GM21381 (cell line): ENCODE data around the gene C10orf71.

Source experiments
- ATAC-seq: cut with Tn5 transposase; IDR thresholded peaks from one replicate; pipeline ENCODE4 v1.9.1; 2021; ENCODE audit warnings: mild to moderate bottlenecking, moderate library complexity; ENCODE audit not compliant: unreplicated experiment

C10orf71 gene

DNA sequence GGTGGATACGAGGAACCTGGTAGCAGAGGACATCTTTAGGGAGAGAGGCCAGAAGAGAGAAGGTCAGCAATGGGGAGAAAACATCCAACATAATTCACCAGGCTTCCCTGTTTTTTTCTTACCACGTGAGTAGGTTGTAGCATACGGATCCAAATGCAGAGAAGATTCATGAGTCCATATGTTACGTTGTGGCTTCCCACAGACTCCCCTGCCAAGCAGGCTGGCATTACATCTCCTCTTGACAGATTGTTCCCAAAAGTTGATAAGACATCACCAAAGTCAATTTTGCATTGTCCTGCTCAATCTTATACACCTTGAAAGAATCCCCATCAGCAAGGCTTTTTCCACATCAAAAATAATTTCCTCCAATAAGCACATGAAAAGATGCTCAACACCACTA, 57.2 kb downstream of the C10orf71 start:
- ATAC-seq = no peak

DNA sequence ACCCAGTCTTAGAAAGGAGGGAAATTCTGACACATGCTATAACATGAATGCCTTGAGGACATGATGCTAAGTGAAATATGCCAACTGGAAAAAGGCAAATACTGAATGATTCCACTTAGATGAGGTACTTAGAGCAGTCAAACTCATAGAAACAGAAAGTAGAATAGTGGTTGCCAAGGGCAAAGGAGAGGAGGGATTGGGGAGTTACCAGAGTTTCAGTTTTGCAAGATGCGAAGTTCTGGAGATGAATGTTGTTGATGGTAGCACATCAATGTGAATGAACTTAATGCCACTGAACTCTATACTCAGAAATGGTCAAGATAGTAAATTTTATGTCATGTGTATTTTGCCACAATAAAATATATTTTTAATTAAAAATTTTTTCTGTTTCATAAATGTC, 58.0 kb downstream of the C10orf71 start:
- no peak for ATAC-seq

DNA sequence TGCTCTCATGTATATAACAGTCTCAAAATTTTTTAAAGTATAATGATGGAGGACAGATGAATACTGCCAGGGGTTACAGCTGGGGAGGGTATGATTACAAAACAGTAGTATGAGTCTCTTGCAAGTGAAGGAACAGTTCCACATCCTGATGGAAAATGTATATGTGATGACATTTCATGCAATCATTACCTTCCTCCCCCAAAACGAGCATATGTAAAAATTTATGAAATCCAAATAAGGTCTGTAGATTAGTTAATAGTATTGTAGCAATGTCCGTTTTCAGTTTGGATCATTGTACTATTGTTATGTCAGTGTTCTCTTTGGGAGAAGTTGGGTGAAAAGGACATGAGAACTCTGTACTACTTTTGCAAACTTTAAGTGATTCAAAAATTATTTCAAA, 58.9 kb downstream of the C10orf71 start:
- no peak for ATAC-seq

GRCh38 chr10:49359349-49360270, 60.6 kb downstream of the C10orf71 start:
- ATAC-seq = no peak

DNA sequence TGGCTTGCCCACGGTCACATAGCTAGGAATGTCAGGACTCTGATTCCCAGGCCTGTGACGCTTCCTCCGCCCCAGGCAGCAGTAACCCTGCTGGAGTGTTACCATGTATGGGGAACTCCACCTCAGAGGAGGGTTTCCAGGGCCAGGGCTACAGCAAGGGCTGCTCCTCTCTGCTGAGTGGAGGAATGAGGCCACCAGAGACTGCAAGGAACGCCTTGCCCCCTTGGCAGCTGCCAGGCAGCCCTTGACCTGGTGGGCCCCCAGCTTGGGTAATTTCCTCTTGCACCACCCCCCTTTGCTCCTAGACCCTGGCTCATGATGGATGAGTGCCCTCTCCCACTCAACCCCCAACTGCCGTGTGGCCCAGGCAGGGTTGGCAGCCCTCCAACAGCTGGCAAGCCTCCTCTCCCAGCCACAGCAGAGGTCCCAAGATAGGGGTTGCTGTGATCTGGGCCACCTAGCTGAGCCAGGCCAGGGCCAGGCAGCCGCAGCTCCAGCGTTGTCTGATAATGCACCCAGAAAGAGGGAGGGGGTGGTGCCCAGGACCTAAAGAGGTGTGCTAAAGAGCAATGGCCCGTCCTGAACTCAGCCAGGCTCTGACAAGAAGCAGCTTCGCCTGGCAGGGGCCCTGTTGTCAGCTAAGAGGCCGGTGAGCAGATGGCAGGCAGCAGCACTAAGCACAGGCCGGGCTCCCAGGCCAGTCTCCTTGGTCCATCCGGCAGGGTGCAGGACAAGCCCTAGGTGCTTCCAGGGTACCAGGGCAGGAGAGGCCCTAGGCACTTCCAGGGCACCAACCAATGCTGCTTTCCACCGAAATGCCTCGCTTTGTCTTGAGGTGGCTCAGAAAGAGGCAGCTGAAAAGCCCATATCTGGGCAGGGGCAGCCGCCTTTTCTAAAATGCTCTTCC, 61.6 kb downstream of the C10orf71 start:
- no peak for ATAC-seq

GRCh38 chr10:49361178-49361554, 62.2 kb downstream of the C10orf71 start:
- ATAC-seq = no peak

DNA sequence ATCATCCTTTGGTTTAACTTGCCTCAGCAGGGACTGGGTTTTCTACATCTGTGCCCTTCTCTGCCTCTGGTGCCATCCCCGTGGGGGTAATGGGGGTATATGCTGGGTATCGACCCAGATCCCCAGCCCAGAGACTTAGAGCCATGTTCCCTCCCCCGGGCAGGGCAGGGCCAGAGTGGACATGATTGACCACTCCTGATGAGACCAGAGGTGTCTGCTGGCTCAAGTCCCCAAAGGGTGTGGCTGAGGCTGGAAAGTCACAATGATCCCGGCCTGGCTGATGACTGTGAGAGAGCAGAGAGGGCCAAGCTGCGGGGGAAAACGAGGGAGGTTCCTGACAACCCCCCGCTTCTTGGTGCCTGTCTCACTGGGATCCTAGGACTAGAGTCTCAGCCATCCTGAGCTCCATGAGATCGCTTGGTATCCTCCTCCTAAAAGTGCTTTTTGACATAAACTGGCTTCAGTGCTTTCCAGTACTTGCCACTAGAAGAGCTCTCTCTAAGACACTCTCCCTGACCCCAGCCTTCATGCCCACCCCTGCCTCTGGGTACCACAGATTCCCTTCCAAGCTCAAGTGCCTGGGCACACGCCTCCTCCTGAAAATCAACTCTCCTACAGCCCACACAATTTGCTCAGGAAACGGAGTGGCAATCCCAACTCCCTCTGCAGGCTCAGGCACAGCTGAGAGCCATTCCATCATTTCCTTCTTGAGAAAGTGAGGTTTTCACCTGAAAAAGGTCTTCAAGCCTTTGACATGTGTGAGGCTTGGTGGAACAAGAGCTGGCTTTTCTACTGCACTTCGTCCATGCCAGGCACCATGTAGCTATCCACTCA, 63.0 kb downstream of the C10orf71 start:
- no peak for ATAC-seq

DNA sequence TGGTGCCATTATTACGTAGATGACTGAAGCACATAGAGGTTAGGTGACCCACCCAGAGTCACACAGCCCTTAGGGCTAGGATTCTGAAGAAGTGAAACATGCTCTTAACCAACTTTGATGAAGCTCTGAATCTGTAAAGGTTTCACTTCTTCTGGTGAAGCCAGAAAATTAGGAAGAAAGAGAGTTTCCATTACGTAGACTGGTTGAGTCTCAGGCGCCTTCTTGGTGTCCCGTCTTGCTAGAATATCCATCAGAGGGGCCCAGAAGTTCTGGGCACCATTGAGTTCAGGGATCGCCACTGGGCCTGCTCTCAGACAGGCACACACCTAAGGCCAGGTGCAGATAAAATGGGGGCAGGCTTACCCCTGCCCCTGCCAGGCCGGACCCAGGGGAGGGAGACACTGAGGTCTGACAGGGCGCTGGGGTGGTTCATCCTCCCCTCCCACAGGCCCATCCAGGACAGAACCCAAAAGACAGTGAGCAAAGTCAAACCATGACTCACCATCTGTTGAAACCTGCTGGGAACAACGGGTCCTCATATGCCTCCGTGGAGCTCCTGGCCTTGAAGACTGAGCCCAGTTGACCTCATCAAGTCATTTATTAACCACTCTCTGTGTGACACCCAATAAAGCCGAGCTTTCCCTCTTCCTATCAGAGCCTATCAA, 63.8 kb downstream of the C10orf71 start:
- ATAC-seq = peak; percentile 84

DNA sequence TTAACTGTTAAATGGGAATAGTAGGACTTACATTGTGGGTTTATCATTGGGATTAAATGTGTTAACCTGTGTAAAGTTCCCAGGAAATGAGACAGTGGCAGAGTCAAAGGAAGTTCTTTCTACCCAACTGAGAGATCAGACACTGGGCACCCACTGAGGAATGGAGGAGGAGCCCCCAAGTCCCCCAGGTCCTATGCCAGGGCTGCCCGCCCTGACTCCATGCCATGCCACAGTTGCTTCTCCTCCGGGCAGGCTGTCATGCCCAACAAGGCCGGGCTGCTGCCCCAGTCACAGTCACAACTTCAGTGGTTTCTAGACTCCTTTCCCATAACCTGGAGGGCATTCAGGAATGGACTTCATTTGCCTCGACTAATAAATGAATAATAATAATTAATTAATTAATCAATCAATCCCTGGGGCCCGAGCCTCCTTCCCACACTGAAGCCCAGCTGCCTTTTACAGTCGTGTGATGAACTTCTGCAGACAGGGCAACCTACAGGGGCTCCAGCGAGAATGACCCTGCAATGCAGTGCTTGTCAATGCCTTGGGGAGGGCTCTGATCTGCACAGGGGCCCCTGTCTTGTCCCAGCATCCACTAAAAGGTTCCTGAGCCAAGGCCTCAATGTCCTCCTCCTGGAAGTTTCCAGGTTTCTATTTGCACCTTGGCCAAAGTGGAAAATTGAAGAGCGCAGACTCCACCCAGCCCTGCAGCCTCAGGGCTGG, 64.5 kb downstream of the C10orf71 start:
- no peak for ATAC-seq

DNA sequence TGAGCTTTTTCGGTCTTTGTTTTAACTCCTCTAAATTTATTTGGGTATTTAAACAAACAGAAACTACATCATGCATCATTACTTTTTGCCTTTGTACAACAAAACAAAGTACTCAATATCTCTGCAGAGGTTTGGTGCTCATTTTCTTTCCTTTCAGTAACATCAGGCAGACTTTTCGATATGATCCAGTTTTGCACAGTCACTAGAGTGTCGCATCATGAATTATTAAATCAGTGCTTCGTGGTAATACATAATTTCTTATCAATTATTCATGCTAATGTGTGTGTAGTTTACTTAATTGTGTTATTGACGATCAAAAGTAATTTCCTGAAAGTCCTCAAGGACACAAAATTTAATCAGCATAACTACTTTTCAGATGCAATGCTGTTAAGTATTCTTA, 65.1 kb downstream of the C10orf71 start:
- no peak for ATAC-seq

GRCh38 chr10:49364747-49365146, 65.8 kb downstream of the C10orf71 start:
- no peak for ATAC-seq

- no peak for ATAC-seq
Observed at GRCh38 chr10:49365275-49365674, 66.3 kb downstream of the C10orf71 start.

GRCh38 chr10:49365675-49366415, 66.9 kb downstream of the C10orf71 start:
- ATAC-seq = no peak

GRCh38 chr10:49366460-49366859, 67.5 kb downstream of the C10orf71 start:
- no peak for ATAC-seq

DNA sequence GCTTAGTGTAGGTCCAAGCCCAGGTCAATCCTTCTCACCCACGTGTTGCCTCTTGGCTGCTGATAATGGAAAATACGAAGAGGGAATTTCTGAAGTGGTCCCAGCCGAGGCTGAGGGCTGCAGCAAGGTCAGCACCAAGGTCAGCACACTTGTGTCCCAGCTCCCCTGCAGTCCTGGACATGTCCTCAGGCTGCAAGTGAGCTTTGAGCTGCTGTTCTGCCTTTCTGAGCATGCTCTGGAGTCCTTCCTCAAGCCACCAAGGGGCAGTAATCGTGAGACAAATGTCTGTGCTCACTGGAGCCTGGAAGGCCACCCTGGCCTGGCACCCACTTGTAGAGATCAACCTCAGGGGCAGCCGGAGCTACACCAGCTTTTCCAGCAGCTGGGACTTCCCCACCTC, 68.6 kb downstream of the C10orf71 start:
- ATAC-seq = no peak

GRCh38 chr10:49368256-49368655, 69.3 kb downstream of the C10orf71 start:
- ATAC-seq = no peak

- ATAC-seq = no peak
Observed at GRCh38 chr10:49369216-49370162, 70.5 kb downstream of the C10orf71 start.
